ENCODE measurements around the gene SGCG.
"Not testable (repeated sequence)": the region's sequence is repeated elsewhere in the genome, so short reads cannot be mapped to it uniquely, and the experiment has no call there.

Gene SGCG

GRCh38 chr13:23292586-23292985 is 111.8 kb downstream of the SGCG start:
- no peaks in the 10 kb centered on the region for H3K4me1 ChIP-seq (ENCODE audit: control insufficient read depth, insufficient read depth, low read length)
- H3K36me3 ChIP-seq (ENCODE audit: control insufficient read depth, insufficient read depth, low read length), result no peaks in the 10 kb centered on the region
- no peak overlapping the region for H3K9ac ChIP-seq (ENCODE audit: low read length)
- no peaks in the 10 kb centered on the region for H3K27me3 ChIP-seq (ENCODE audit: control insufficient read depth, insufficient read depth, low read length)
- H3K4me3 ChIP-seq (ENCODE audit: low read length), result no peak overlapping the region
- H3K9me3 ChIP-seq (ENCODE audit: control insufficient read depth, low read length), result no peaks in the 10 kb centered on the region

DNA sequence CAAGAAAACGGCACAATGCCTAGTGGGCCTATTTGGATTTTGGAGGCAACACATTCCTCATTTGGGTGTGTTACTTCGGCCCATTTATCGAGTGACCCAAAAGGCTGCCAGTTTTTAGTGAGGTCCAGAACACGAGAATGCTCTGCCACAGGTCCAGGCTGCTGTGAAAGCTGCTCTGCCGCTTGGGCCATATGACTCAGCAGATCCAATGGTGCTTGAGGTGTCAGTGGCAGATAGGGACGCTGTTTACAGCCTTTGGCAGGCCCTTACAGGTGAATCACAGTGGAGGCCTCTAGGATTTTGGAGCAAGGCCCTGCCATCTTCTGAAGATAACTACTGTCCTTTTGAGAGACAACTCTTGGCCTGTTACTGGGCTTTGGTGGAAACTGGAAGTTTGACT is 134.1 kb downstream of the SGCG start:
- not testable (repeated sequence) for H3K9me3 ChIP-seq (ENCODE audit: control insufficient read depth, low read length); H3K9ac ChIP-seq (ENCODE audit: low read length); H3K4me3 ChIP-seq (ENCODE audit: low read length); H3K4me1 ChIP-seq (ENCODE audit: control insufficient read depth, insufficient read depth, low read length); H3K36me3 ChIP-seq (ENCODE audit: control insufficient read depth, insufficient read depth, low read length); H3K27me3 ChIP-seq (ENCODE audit: control insufficient read depth, insufficient read depth, low read length)

- no peaks in the 10 kb centered on the region for H3K27me3 ChIP-seq (ENCODE audit: control insufficient read depth, insufficient read depth, low read length)
Observed at GRCh38 chr13:23319883-23320224, 139.1 kb downstream of the SGCG start.

GRCh38 chr13:23320926-23321534 is 140.3 kb downstream of the SGCG start:
- Histone ChIP-seq H3K9me3 (ENCODE audit: control insufficient read depth, low read length) (no peaks in the 10 kb centered on the region), H3K4me3 (ENCODE audit: low read length) (no peak overlapping the region), H3K4me1 (ENCODE audit: control insufficient read depth, insufficient read depth, low read length) (no peaks in the 10 kb centered on the region), H3K27me3 (ENCODE audit: control insufficient read depth, insufficient read depth, low read length) (no peaks in the 10 kb centered on the region), H3K9ac (ENCODE audit: low read length) (no peak overlapping the region), H3K36me3 (ENCODE audit: control insufficient read depth, insufficient read depth, low read length) (no peaks in the 10 kb centered on the region)

More at GRCh38 chr13:23319883-23320224, 139.1 kb downstream of the SGCG start:
- H3K4me1 ChIP-seq (ENCODE audit: control insufficient read depth, insufficient read depth, low read length), result no peaks in the 10 kb centered on the region
- no peaks in the 10 kb centered on the region for H3K36me3 ChIP-seq (ENCODE audit: control insufficient read depth, insufficient read depth, low read length)
- H3K9me3 ChIP-seq (ENCODE audit: control insufficient read depth, low read length), result no peaks in the 10 kb centered on the region
- no peak overlapping the region for H3K4me3 ChIP-seq (ENCODE audit: low read length)
- no peak overlapping the region for H3K9ac ChIP-seq (ENCODE audit: low read length)

- no peaks in the 10 kb centered on the region for H3K36me3 ChIP-seq (ENCODE audit: control insufficient read depth, insufficient read depth, low read length)
- H3K4me3 ChIP-seq (ENCODE audit: low read length), result no peak overlapping the region
- H3K4me1 ChIP-seq (ENCODE audit: control insufficient read depth, insufficient read depth, low read length), result no peaks in the 10 kb centered on the region
- no peaks in the 10 kb centered on the region for H3K27me3 ChIP-seq (ENCODE audit: control insufficient read depth, insufficient read depth, low read length)
- no peaks in the 10 kb centered on the region for H3K9me3 ChIP-seq (ENCODE audit: control insufficient read depth, low read length)
- H3K9ac ChIP-seq (ENCODE audit: low read length), result no peak overlapping the region
Observed at GRCh38 chr13:23321535-23322241, 140.9 kb downstream of the SGCG start.

DNA sequence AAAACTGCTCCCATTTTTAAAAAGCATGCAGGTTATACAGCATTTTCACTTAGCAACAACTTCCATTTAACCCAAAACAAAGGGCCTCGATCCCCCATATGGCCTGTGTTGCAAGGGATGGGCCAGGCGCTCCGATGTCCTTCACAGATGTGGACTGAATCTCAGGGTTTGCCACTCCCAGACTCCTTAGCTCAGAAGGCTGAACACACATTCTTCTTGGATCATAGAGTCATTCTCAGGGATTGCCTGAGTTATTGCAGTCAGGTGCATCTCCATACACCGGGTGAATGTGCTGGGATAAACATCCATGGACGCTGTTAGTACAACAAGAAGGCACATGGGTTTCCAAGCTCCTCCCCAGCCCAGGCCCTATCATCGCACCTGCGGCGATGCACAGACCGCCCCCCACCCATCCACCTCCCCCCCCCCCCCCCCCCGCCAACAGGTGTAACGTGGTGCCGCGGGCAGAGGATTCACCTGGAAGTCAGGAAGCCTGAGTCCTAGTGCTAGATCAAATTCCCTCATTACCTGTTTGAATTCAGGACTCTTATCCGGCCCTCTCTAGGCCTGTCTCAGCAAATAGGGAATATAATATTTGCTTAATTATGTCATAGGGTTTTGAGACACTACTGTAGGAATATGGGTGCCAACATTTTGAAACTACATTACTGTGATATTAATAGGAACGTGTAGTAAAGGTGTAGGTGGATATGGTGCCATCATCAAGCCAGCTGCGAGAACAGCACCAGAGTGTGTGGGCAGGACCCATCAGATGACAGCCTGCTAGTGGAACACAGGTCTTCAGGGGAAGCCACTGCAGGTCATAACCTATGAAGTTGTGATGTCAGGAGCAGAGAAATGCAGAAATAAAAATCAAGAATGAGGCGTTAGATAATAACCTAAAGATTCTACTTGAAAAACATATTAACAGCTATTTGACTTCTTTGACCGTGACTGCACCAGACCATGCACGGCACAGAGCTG is 141.9 kb downstream of the SGCG start:
- Histone ChIP-seq H3K9ac (ENCODE audit: low read length) (no peak overlapping the region), H3K4me1 (ENCODE audit: control insufficient read depth, insufficient read depth, low read length) (no peaks in the 10 kb centered on the region), H3K27me3 (ENCODE audit: control insufficient read depth, insufficient read depth, low read length) (no peaks in the 10 kb centered on the region), H3K36me3 (ENCODE audit: control insufficient read depth, insufficient read depth, low read length) (no peaks in the 10 kb centered on the region), H3K9me3 (ENCODE audit: control insufficient read depth, low read length) (no peaks in the 10 kb centered on the region), H3K4me3 (ENCODE audit: low read length) (no peak overlapping the region)

DNA sequence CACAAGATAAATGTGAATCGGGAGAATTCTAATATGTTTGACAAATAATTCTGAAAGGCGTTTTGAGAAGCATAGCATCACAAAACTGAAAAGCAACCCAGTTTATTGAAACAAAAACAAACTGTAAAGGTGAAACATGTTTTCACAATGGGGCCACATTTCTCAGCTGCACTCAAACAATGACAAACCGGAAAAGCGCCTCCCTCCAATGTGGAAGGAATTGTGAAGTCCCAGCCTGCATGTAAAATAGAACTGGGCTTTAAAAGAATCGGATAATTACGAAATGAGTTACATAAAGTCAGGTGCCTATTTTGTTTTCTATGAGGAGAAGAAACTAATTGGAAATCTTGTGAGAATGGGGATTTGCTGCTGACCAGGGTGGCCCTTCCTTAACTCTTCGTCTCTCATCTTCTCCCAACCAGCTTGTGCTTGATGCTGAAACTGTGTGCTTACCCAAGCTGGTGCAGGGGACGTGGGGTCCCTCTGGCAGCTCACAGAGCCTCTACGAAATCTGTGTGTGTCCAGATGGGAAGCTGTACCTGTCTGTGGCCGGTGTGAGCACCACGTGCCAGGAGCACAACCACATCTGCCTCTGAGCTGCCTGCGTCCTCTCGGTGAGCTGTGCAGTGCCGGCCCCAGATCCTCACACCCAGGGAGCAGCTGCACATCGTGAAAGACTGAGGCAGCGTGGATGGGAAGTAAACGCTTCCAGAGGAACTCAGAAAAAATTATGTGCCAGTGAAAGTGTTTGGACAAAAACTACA is 143.3 kb downstream of the SGCG start:
- no peaks in the 10 kb centered on the region for H3K4me1 ChIP-seq (ENCODE audit: control insufficient read depth, insufficient read depth, low read length)
- no peaks in the 10 kb centered on the region for H3K9me3 ChIP-seq (ENCODE audit: control insufficient read depth, low read length)
- H3K27me3 ChIP-seq (ENCODE audit: control insufficient read depth, insufficient read depth, low read length), result no peaks in the 10 kb centered on the region
- no peak overlapping the region for H3K9ac ChIP-seq (ENCODE audit: low read length)
- H3K36me3 ChIP-seq (ENCODE audit: control insufficient read depth, insufficient read depth, low read length), result no peaks in the 10 kb centered on the region
- no peak overlapping the region for H3K4me3 ChIP-seq (ENCODE audit: low read length)

DNA sequence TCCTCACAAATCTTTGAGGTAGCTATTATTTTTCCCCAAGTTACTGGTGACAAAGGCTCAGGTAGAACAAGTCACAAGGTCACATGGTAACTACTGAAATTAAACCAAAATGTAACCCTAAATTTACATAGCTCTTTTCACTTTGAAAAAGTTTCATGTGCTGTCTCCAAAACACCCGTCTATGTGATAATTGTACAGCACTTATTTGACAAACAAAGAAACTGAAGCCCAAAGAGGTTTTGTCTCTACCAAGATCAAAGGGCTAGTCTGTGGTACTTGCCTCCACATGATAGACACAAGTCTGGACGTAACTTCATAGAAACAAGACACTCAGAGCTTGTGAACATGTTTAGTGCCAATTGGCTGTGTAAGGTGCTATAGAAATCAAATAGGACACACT is 144.4 kb downstream of the SGCG start:
- Histone ChIP-seq H3K9ac (ENCODE audit: low read length) (no peak overlapping the region), H3K36me3 (ENCODE audit: control insufficient read depth, insufficient read depth, low read length) (no peaks in the 10 kb centered on the region), H3K4me3 (ENCODE audit: low read length) (no peak overlapping the region), H3K4me1 (ENCODE audit: control insufficient read depth, insufficient read depth, low read length) (no peaks in the 10 kb centered on the region), H3K27me3 (ENCODE audit: control insufficient read depth, insufficient read depth, low read length) (no peaks in the 10 kb centered on the region), H3K9me3 (ENCODE audit: control insufficient read depth, low read length) (no peaks in the 10 kb centered on the region)

DNA sequence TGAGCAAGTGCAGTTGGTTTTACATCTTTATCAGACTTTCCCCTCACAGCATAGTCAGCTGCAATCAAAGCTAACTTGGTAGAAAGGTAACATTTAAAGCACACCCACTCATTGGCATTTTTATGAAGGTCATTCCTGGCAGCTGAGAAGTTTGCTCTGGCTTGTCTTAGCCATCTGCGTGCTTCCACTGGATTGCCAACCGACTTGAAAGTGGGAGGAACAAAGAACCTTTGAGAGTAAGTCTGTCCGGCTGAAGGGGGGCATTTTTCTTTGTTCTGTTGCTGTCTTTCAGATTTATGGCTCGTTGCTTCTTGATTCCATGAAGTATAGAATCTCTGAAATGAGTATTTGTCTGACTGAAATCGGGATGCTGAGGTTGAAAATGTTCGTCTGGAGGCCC is 149.6 kb downstream of the SGCG start:
- Histone ChIP-seq H3K4me3 (ENCODE audit: low read length) (no peak overlapping the region), H3K27me3 (ENCODE audit: control insufficient read depth, insufficient read depth, low read length) (no peaks in the 10 kb centered on the region), H3K9me3 (ENCODE audit: control insufficient read depth, low read length) (no peaks in the 10 kb centered on the region), H3K4me1 (ENCODE audit: control insufficient read depth, insufficient read depth, low read length) (no peaks in the 10 kb centered on the region), H3K36me3 (ENCODE audit: control insufficient read depth, insufficient read depth, low read length) (no peaks in the 10 kb centered on the region), H3K9ac (ENCODE audit: low read length) (no peak overlapping the region)

DNA sequence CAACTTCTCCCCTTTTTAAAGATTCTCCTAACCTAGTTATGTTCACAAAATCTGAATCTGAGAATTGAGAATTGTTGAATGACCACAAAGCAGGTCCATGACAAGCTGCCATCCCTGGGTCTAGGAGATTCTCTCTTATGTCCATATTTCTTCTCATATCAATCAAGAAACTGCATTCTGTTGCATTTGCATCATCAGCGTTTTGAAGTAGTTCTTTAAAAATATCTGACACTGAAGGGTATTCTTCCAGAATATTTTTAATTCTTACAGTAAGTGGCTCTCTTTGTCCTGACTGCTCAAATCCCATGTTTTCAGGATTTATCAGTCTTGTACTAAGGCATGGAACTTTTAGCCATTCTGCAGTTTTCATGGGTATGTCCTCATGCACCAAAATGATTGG is 158.4 kb downstream of the SGCG start:
- Histone ChIP-seq H3K27me3 (ENCODE audit: control insufficient read depth, insufficient read depth, low read length) (no peaks in the 10 kb centered on the region), H3K4me1 (ENCODE audit: control insufficient read depth, insufficient read depth, low read length) (no peaks in the 10 kb centered on the region), H3K4me3 (ENCODE audit: low read length) (no peak overlapping the region), H3K9ac (ENCODE audit: low read length) (no peak overlapping the region), H3K9me3 (ENCODE audit: control insufficient read depth, low read length) (no peaks in the 10 kb centered on the region), H3K36me3 (ENCODE audit: control insufficient read depth, insufficient read depth, low read length) (no peaks in the 10 kb centered on the region)

DNA sequence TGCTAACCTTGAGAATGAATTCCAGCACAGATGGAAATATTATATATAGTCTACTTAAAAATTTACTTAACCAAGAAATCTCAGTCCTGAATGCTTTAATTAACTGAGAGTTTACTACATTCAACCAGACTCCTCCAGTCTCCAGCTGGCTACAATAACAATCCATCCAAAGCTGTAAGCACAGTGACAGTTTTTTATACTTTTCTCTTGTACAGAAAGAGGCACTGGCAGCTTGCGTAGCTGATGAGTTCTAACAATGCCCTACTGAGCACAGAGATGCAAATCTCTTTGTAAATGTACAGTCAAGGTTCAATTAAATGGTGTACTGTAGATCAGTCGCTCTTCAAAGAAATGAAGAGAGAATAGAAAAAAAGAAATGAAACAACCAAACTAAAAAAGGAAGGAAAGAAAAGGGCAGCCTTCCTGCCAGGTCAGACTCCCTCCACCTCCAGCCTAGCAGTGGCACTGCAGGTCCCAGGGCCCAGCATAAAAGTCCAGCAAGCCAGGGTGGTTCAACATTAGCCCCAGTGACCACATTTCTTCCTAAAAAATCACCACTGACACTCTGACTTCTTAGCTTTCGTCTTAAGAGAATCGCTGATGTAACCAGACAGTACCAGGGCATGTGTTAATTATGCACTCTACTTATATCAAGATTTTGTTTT is 164.3 kb downstream of the SGCG start:
- Histone ChIP-seq H3K9me3 (ENCODE audit: control insufficient read depth, low read length) (no peaks in the 10 kb centered on the region), H3K4me3 (ENCODE audit: low read length) (no peak overlapping the region), H3K36me3 (ENCODE audit: control insufficient read depth, insufficient read depth, low read length) (no peaks in the 10 kb centered on the region), H3K9ac (ENCODE audit: low read length) (no peak overlapping the region), H3K4me1 (ENCODE audit: control insufficient read depth, insufficient read depth, low read length) (no peaks in the 10 kb centered on the region), H3K27me3 (ENCODE audit: control insufficient read depth, insufficient read depth, low read length) (no peaks in the 10 kb centered on the region)
